Measurements from ENCODE around the gene POU4F1.
"Not testable (repeated sequence)": the region's sequence is repeated elsewhere in the genome, so short reads cannot be mapped to it uniquely, and the experiment has no call there.

Gene POU4F1

GRCh38 chr13:78603240-78603957 lies at the start of gene POU4F1:
POU4F1 (minus strand) TSS chr13:78603552; CDS start chr13:78603326, 226 bp downstream.
- peak; percentile 44 for DNase-seq

DNA sequence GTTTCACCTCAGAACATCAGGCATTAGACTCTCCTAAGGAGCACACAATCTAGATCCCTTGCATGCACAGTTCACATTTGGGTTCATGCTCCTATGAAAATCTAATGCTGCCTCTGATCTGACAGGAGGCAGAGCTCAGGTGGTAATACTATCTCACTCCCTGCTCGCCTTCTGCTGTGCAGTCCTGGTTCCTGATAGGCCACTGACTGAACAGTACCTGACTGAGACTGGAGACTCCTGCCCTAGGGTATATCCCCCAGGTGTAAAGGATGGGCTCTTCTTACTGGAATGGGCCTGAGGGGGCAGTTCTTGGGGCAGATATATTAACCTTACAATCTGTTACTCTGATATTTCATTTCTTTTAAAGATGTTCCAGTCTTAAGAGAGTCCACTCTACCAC lies 49.3 kb upstream of the POU4F1 start:
- DNase-seq: no peak

DNA sequence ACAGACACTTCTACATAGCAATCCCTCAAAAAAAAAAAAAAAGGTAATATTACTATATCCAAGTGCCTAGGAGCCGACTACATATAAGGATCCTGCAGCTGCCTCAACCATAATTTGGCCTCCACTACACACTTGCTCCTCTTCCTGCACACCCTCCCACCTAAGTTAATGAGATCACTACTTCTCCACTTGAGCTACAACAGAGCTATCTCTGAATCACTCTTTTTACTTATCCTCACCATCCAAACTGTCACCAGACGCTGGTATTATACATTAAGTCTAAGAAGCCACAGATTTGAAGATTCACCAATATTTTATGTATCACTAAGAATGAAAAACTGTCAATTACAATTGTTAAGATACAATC lies 47.3 kb upstream of the POU4F1 start:
- DNase-seq: no peak

DNA sequence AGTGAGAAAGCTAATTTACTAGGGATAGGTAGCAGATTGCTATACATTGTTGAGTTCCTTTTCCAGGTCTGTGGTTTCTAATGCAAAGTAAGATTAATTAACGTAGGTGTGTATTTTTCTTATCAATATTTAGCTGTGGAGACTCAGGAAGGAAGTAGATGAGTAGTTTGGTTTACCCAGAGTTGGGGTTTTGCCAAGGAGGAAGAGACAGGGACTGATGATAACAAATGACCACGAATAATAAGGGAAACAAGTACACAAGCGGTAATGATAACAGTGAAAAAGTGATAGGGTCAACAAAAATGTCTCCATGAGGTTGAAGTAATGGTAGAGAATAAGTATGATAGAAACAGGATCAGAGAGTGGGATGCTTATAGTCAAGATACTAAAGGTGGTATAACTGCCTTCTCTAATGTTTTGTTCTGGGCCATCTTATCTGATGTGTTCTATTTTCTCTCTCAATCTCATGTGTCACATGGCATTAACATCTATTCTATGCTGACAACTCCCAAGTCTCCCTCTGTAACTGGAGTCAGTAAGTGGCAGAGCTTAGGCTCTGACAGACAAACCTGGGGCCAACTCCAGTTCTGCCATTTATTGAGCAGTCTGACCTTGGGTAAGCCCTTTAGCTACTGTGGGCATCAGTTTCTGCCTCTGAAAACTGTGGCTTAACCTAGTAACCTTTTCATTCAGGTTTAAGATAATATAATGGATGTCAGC lies 46.8 kb upstream of the POU4F1 start:
- DNase-seq: no peak

DNA sequence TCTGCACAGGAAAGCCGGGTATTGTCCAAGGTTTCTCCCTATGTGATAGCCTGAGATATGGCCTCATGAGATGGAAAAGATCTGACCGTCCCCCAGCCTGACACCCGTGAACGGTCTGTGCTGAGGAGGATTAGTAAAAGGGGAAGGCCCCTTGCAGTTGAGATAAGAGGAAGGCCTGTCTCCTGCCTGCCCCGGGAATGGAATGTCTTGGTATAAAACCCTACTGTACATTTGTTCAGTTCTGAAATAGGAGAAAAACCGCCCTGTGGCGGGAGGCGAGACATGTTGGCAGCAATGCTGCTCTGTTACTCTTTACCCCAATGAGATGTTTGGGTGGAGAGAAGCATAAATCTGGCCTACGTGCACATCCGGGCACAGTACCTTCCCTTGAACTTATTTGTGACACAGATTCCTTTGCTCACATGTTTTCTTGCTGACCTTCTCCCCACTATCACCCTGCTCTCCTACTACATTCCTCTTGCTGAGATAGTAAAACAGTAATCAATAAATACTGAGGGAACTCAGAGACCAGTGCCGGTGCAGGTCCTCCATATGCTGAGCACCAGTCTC lies 43.8 kb upstream of the POU4F1 start:
- DNase-seq: not testable (repeated sequence)

DNA sequence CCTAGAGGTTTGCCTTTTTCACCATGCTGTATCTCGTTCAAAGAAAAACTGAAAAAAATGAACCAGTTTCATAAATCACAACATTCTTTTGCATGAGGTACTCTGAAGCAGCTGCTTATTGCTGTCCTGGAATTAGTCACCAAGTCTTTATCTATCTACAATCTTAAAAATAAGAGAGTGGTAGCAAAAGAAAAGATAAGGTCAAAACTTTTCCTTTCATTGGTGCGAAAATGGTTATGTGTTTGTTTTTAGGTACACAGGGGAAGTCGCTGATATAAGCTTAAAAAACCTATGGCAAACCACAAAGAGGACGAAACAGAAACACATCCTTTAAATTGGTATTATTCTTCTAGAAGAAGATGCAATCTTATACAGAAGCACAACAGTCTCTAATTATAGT lies 34.9 kb upstream of the POU4F1 start:
- DNase-seq: no peak

GRCh38 chr13:78636495-78636894 lies 33.1 kb upstream of the POU4F1 start:
- no peak for DNase-seq

- no peak for DNase-seq
Observed at GRCh38 chr13:78632996-78633395, 29.6 kb upstream of the POU4F1 start.

DNA sequence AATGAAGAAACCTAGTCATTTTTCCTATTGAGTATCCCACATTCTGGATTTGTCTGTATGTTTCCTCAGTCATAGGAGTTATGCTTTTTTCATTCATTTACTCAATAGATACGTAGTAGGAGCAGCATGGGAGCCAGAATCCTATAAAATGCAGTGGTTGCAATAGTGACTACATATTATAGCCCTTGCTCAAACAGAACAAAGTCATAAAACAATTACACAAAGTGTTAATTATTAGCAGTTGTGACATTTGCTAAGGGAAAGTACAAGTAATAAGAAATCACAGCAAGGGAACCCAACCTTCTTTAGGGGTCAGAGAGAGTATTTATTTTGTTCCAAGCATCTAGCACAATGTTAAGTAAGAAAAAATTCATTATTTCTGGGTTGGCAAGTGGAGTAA lies 27.7 kb upstream of the POU4F1 start:
- DNase-seq: no peak

DNA sequence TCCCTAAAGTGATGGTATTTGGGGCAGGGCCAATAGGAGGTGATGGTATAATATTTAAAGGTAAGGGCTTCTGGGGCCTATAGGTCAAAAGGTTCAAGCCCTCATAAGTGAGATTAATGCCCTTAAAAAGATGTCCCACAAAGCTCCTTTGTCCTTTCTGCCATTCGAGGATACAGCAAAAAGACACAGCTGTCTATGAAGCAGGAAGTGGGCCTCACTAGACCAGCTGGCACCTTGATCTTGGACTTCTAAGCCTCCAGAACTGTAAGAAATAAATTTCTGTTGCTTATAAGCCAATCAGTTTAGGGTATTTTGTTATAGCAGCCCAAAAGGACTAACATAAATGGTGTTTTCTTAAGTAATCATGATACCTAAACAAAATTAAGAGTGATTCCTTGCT lies 27.2 kb upstream of the POU4F1 start:
- DNase-seq: no peak

DNA sequence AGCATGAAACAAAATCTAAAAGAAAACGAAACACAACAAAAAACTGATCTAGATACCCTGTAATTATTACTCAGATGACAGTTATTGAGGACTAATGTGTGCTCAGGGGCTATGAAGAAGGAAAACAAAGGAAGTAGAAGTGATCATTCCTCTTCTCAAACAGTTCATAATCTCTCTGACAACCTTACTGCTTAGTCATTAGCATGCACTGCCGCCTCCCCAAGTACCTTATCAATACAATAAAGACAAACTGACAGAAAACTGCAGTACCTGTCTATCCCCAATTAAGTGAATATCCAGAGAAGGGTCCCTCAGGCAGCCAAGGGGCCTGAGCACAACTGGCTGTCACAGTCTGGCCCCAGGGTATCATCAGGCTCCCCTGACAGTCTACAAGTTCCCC lies 22.0 kb upstream of the POU4F1 start:
- no peak for DNase-seq

- DNase-seq: no peak
Observed at GRCh38 chr13:78623132-78623531, 19.8 kb upstream of the POU4F1 start.

- DNase-seq: no peak
Observed at GRCh38 chr13:78620936-78621470, 17.7 kb upstream of the POU4F1 start.

- no peak for DNase-seq
Observed at GRCh38 chr13:78618411-78618810, 15.1 kb upstream of the POU4F1 start.

GRCh38 chr13:78611040-78611439 lies 7.7 kb upstream of the POU4F1 start:
- DNase-seq: no peak

GRCh38 chr13:78610381-78610883 lies 7.1 kb upstream of the POU4F1 start:
- DNase-seq: no peak

- no peak for DNase-seq
Observed at GRCh38 chr13:78609464-78610205, 6.3 kb upstream of the POU4F1 start.

- no peak for DNase-seq
Observed at GRCh38 chr13:78608688-78609463, 5.5 kb upstream of the POU4F1 start.

DNA sequence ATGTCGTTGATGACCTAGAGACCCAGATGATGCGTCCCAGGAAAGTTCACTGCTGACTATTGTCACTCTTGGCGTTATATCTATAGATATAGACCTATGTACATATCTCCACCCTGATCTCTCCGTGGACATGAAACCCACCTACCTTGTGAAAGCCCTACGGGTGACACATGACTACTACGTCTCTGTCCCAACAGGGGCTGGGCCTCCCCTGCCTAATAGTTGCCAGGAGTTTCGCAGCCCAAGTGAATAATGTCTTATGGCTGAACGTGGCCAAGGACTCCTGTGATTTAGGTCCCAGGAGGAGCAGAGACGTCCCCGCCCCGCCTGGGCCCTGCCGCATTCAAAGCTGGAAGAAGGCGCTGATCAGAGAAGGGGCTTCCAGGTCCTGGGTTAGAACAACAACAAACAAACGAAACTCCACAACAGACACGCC lies 4.9 kb upstream of the POU4F1 start:
- no peak for DNase-seq

DNA sequence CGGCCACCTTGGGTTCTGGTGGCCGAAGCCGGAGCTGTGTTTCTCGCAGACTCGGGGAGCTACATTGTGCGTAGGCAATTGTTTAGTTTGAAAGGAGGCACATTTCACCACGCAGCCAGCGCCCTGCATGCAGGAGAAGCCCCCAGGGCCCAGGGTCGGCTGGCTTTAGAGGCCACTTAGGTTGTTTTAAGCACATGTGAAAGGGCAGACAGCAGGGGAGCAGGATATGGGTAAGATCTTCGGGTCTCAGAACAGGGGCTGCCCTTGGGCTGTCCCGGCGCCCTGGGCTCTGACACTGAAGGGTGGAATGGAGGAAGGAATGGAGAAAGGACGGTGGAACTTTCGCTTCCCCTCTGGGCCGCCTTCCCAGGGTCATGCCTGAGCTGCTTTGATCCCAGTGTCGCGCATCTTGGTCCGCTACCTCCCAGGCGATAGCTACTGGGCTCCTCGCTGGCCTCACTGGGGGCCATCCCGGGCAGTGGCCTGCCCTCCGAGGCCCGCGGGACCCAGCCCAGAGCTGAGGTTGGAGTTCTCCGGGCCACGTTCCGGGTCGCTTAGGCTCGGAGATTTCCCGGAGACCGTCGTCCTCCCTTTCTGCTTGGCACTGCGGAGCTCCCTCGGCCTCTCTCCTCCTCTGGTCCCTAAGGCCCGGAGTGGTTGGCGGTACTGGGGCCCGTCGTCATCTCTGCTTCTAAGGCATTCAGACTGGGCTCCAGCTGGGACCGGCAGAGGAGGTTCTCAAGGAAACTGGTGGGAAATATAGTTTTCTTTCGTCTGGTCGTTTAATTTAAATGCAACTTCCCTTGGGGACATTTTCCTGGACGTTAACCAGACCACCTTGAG lies 4.3 kb upstream of the POU4F1 start:
- DNase-seq: no peak

Measured in activated CD8-positive, alpha-beta memory T cell treated with anti-CD3 and anti-CD28 coated beads, Interleukin-2, amount 50 U/mL, for 4 hours (primary cell).